Tibial artery (tissue), 4 donors: Measurements from ENCODE around the gene FBRSL1.

Experiments
- DNase-seq, 2 donors: peaks; one replicate each; pipeline ENCODE4 v3.0.0-alpha.2; 2019
- H3K27ac ChIP-seq, 2 donors: fragments of 200-600 bp; sonication (generic) in 1 of 2; 1 replicate in 1 of 2; 2 replicates in 1 of 2; pipeline ENCODE4 v1.5.1; 2018 to 2019; ENCODE audit warnings: mild to moderate bottlenecking in 1 of 2
- H3K27me3 ChIP-seq, 2 donors: fragments of 200-600 bp; sonication (generic) in 1 of 2; one replicate each; pipeline versions ENCODE4 v1.5.1 to v1.6.0; 2016 to 2019
- H3K36me3 ChIP-seq, 3 donors: fragments of 200-600 bp; sonication (generic) in 2 of 3; one replicate each; pipeline ENCODE4 v1.5.1; 2016 to 2019; ENCODE audit warnings: mild to moderate bottlenecking in 2 of 3
- H3K4me1 ChIP-seq, 4 donors: fragments of 200-600 bp; sonication (generic) in 2 of 4; 1 replicate in 3 of 4; 2 replicates in 1 of 4; pipeline ENCODE4 v1.5.1; 2016 to 2019
- H3K4me3 ChIP-seq, 2 donors: fragments of 200-600 bp; sonication (generic) in 1 of 2; 1 replicate in 1 of 2; 2 replicates in 1 of 2; pipeline ENCODE4 v1.5.1; 2018 to 2019; ENCODE audit warnings: mild to moderate bottlenecking in 2 of 2
- H3K9me3 ChIP-seq, 3 donors: fragments of 200-600 bp; sonication (generic) in 1 of 3; one replicate each; pipeline ENCODE4 v1.5.1; 2016 to 2019
- intact Hi-C: fragments of 100-400 bp; cut with DNase I; formaldehyde crosslinking; loops from one replicate; pipeline ENCODE4 v1.15.0; 2023; ENCODE audit warnings: low total_unique reads
- TF ChIP-seq, protein P1 (sequence below), 2 experiments: fragments of 200-600 bp in 1 of 2; fragments of 450-650 bp in 1 of 2; IDR thresholded peaks; one replicate each; pipeline ENCODE4 v1.5.1; 2017 to 2019; ENCODE audit warnings: antibody characterized with exemption in 2 of 2, mild to moderate bottlenecking in 1 of 2, moderate library complexity in 1 of 2

FBRSL1 gene

DNA sequence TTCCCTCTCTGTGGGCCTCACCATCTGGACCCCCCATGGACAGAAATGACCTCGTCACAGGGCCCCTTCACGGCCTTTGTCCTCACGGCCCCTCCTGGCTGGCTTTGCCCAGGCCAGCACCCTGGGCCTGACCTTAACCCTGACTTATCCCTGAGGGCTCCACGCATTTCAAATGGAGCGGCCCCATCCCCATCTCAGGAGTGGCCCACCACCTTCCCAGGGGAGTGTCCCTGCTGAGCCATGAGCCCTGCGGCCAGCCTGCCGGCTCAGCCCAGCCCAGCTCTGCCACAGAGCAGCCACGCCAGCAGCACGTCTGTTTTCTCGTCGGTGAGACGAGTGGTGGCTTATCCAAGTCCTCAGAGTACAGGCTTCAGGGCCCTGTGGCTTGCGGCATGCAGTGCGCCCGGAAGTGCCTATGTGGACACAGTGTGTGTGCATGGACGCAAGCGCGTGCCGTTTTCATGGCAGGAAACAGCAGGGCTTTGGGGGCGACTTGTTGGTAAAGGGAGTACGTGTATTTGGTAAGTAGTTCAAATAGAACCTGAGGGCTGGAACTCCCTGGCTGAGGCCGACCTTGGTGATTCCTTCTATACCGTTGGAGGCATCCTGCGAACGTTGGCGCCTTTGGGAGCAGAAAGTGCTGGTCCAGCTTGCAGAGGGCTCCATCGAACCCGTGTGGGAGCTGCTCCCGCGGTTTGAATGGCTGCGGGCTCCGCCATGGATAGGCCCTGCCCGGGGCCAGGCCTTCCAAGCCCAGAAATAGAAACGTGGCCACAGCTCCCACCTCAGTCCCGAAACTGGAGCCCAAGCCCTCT, 68.3 kb downstream of the FBRSL1 start:
- Histone ChIP-seq H3K4me3 (no peak overlapping the region), H3K36me3 (peaks cover 0 to 11% (median 2%) of the 10 kb centered on the region in 3 donors), H3K27ac (no peak overlapping the region), H3K4me1 (peaks cover 0 to 31% (median 21%) of the 10 kb centered on the region in 4 donors), H3K27me3 (no peaks in the 10 kb centered on the region), H3K9me3 (no peaks in the 10 kb centered on the region)
- intact Hi-C loops: no loop called here
- DNase-seq: no peak
- TF ChIP-seq, protein P1, sequence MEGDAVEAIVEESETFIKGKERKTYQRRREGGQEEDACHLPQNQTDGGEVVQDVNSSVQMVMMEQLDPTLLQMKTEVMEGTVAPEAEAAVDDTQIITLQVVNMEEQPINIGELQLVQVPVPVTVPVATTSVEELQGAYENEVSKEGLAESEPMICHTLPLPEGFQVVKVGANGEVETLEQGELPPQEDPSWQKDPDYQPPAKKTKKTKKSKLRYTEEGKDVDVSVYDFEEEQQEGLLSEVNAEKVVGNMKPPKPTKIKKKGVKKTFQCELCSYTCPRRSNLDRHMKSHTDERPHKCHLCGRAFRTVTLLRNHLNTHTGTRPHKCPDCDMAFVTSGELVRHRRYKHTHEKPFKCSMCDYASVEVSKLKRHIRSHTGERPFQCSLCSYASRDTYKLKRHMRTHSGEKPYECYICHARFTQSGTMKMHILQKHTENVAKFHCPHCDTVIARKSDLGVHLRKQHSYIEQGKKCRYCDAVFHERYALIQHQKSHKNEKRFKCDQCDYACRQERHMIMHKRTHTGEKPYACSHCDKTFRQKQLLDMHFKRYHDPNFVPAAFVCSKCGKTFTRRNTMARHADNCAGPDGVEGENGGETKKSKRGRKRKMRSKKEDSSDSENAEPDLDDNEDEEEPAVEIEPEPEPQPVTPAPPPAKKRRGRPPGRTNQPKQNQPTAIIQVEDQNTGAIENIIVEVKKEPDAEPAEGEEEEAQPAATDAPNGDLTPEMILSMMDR (IDR thresholded peaks at IDR 0.05): no peak

DNA sequence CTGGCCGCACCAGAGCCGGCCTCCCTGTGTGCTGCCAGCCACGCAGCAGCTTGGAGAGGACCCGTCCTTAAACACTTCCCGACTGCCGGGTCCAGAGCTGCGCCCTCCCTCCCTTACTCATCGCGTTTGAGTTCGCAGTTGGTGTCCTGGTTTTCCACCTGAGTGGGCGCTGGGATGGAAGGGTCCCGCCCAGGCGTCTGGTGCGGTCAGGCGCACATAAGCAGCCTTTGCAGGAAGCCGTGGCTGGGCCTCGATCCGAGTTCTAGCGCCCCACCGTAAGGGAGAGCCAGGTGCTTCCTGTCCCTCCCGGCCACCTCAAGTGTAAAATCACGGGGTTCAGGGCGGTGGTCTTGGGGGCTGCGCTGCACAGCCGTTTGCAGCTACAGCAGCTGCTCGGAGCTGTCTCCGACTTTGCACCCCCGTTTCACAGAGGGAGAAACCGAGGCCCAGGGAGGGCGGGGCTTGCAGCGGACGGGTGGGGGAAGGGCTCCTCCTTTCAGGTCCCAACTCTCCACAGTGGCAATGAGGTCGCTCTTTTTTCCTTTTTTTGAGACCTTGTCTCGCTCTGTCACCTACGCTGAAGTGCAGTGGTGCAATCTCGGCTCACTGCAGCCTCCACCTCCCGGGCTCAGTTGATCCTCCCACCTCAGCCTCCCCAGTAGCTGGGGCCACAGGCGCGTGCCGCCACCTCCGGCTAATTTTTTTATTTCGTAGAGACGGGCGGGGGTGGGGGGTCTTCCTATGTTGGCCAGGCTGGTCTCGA, 69.1 kb downstream of the FBRSL1 start:
- intact Hi-C loops: no loop called here
- Histone ChIP-seq H3K36me3 (peaks cover 0 to 3% (median 0%) of the 10 kb centered on the region in 3 donors), H3K4me3 (peak overlapping the region; percentile 54 to 68), H3K4me1 (peaks cover 0 to 31% (median 21%) of the 10 kb centered on the region in 4 donors), H3K27me3 (no peaks in the 10 kb centered on the region), H3K27ac (no peak overlapping the region), H3K9me3 (no peaks in the 10 kb centered on the region)
- TF ChIP-seq, protein P1 (IDR thresholded peaks at IDR 0.05): no peak
- DNase-seq: no peak

GRCh38 chr12:132559652-132560363, 69.9 kb downstream of the FBRSL1 start:
- DNase-seq: no peak
- TF ChIP-seq, protein P1 (IDR thresholded peaks at IDR 0.05): no peak
- intact Hi-C loops: no loop called here

GRCh38 chr12:132560364-132560613, 70.3 kb downstream of the FBRSL1 start:
- H3K9me3 ChIP-seq: no peaks in the 10 kb centered on the region
- no peak overlapping the region for H3K27ac ChIP-seq
- no peaks in the 10 kb centered on the region for H3K27me3 ChIP-seq
- H3K4me3 ChIP-seq: peak overlapping the region; percentile 54 to 68
- H3K4me1 ChIP-seq: peaks cover 0 to 31% (median 21%) of the 10 kb centered on the region in 4 donors
- DNase-seq: no peak
- intact Hi-C loops: no loop called here
- peaks cover 0 to under 1% (median 0%) of the 10 kb centered on the region in 3 donors for H3K36me3 ChIP-seq
- TF ChIP-seq, protein P1 (IDR thresholded peaks at IDR 0.05): no peak

More at GRCh38 chr12:132559652-132560363, 69.9 kb downstream of the FBRSL1 start:
- Histone ChIP-seq H3K27me3 (no peaks in the 10 kb centered on the region), H3K4me1 (peaks cover 0 to 31% (median 21%) of the 10 kb centered on the region in 4 donors), H3K9me3 (no peaks in the 10 kb centered on the region), H3K36me3 (no peaks in the 10 kb centered on the region), H3K4me3 (peak overlapping the region; percentile 54 to 68), H3K27ac (no peak overlapping the region)

DNA sequence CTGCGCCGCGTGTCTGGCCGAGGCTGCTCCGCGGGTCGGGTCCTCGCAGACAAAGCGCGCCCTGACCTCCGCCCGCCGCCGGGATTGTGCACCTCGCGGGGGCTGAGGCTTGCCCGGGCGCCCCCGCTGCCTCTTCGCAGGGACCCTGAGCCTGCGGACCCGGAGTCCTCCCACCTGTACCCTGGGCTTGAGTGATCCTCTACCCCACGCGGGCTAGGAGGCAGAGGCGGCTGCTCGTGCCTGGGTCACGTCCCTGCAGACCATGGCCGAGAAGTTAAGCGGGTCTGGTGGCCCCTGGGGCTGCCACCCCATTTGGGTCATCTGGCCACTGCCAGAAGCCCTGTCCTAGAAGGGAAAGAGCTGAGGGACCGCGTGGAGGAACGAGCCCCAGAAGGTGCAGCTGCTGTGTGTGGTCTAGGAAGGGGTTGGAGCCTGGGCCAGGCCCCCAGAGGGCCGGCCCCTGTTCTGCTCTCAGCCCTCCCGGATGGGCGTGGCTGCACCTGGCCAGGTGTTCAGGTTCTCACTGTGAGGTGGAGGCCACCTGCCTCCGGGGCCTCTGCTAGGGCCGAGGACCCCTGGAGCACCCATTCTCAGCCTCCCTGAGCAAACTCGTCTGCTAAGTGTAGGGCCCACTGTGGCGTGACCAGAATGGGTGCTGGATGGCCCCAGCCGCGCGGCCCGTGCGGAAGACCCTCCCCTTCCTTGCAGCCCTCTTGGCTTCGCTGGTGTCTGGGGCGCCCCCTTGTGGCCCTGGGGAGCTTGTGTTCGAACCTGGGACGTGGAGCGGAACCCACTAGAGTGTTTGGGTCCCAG, 70.9 kb downstream of the FBRSL1 start:
- intact Hi-C loops: no loop called here
- Histone ChIP-seq H3K4me3 (peak overlapping the region; percentile 54 to 68), H3K27me3 (no peaks in the 10 kb centered on the region), H3K36me3 (peaks cover 0 to 6% (median 0%) of the 10 kb centered on the region in 3 donors), H3K4me1 (peaks cover 0 to 31% (median 21%) of the 10 kb centered on the region in 4 donors), H3K27ac (no peak overlapping the region), H3K9me3 (no peaks in the 10 kb centered on the region)
- DNase-seq: no peak
- TF ChIP-seq, protein P1 (IDR thresholded peaks at IDR 0.05): peak; percentile 35 to 44
